Airway epithelial cell (primary cell): ENCODE measurements around the gene SRGAP3. TPM values are rescaled to one million over a fixed set of nuclear protein-coding genes. Genes with fewer than 3 reads are reported as not detected.

Experiments used
- total RNA-seq: library from RNA; depleted of rRNA; stranded (reverse); fragments of >200 nt; gene quantifications from 2 replicates; pipeline ENCODE4 v1.2.3, GENCODE V29; 2015

The SRGAP3 gene
- 16.1 and 18.8 TPM in 2 replicates for total RNA-seq

GRCh38 chr3:9249273-9250192 lies at the start of gene SRGAP3:
Gene SRGAP3, minus strand, starts transcription at chr3:9249646. Its CDS starts 695 bp downstream, at chr3:9248951.

GRCh38 chr3:8963137-8963853 lies 286.2 kb downstream of the SRGAP3 start, which contains the start of gene RAD18:
Gene RAD18, minus strand, starts transcription at chr3:8963472. Its CDS starts 87 bp downstream, at chr3:8963385.

Other genes starting within 250 kb of the SRGAP3 start
- 24.2 and 31.7 TPM in 2 replicates for gene THUMPD3, start 113.4 kb upstream of the SRGAP3 start, total RNA-seq
- gene SETD5, start 148.0 kb upstream of the SRGAP3 start, total RNA-seq: 49.1 and 66.0 TPM in 2 replicates